GM19238 (cell line): Measurements from ENCODE around the gene C12orf42.

ENCODE experiments used
- DNase-seq: peaks from one replicate; pipeline ENCODE4 v3.0.0; 2011; ENCODE audit warnings: low spot score; ENCODE audit not compliant: insufficient read length

The C12orf42 gene

GRCh38 chr12:103348935-103349334 is 146.8 kb downstream of the C12orf42 start:
- no peak for DNase-seq

- no peak for DNase-seq
These were observed 158.8 kb downstream of the C12orf42 start for GRCh38 chr12:103336940-103337339.

GRCh38 chr12:103334466-103334865 is 161.3 kb downstream of the C12orf42 start:
- DNase-seq = no peak

- no peak for DNase-seq
These were observed 162.1 kb downstream of the C12orf42 start for GRCh38 chr12:103333676-103334075.

GRCh38 chr12:103331643-103332042 is 164.1 kb downstream of the C12orf42 start:
- no peak for DNase-seq

GRCh38 chr12:103330672-103331071 is 165.1 kb downstream of the C12orf42 start:
- DNase-seq = no peak

GRCh38 chr12:103327676-103328075 is 168.1 kb downstream of the C12orf42 start:
- DNase-seq = no peak

GRCh38 chr12:103326190-103326589 is 169.6 kb downstream of the C12orf42 start:
- peak; percentile 11 for DNase-seq

- no peak for DNase-seq
These were observed 177.2 kb downstream of the C12orf42 start for GRCh38 chr12:103318566-103318965.

GRCh38 chr12:103317220-103317619 is 178.5 kb downstream of the C12orf42 start:
- no peak for DNase-seq

- DNase-seq = no peak
These were observed 181.0 kb downstream of the C12orf42 start for GRCh38 chr12:103314786-103315185.

GRCh38 chr12:103313894-103314293 is 181.9 kb downstream of the C12orf42 start:
- DNase-seq = no peak

GRCh38 chr12:103312742-103313354 is 182.9 kb downstream of the C12orf42 start:
- no peak for DNase-seq

GRCh38 chr12:103310546-103311270 is 185.1 kb downstream of the C12orf42 start:
- no peak for DNase-seq

GRCh38 chr12:103308396-103308795 is 187.4 kb downstream of the C12orf42 start:
- DNase-seq = no peak

GRCh38 chr12:103303484-103303883 is 192.3 kb downstream of the C12orf42 start:
- no peak for DNase-seq

- DNase-seq = no peak
These were observed 193.9 kb downstream of the C12orf42 start for GRCh38 chr12:103301642-103302591.

GRCh38 chr12:103288016-103288415 is 207.8 kb downstream of the C12orf42 start:
- no peak for DNase-seq

- DNase-seq = no peak
These were observed 213.6 kb downstream of the C12orf42 start for GRCh38 chr12:103282124-103282523.

GRCh38 chr12:103279444-103279843 is 216.3 kb downstream of the C12orf42 start:
- DNase-seq = peak; percentile 13

- DNase-seq = no peak
These were observed 217.4 kb downstream of the C12orf42 start for GRCh38 chr12:103278329-103278728.

GRCh38 chr12:103273645-103274044 is 222.1 kb downstream of the C12orf42 start:
- DNase-seq = no peak
